HG03139 (cell line): ENCODE results near the gene CEP95.
"Not testable (repeated sequence)": the region's sequence is repeated elsewhere in the genome, so short reads cannot be mapped to it uniquely, and the experiment has no call there.

Experiments
- ATAC-seq: cut with Tn5 transposase; IDR thresholded peaks from one replicate; pipeline ENCODE4 v1.9.1; 2021; ENCODE audit not compliant: unreplicated experiment

The CEP95 gene

GRCh38 chr17:64572682-64573154, 65.9 kb downstream of the CEP95 start:
- no peak for ATAC-seq

GRCh38 chr17:64573214-64573613, 66.4 kb downstream of the CEP95 start:
- no peak for ATAC-seq

- no peak for ATAC-seq
These were observed 67.9 kb downstream of the CEP95 start for GRCh38 chr17:64574646-64575045.

DNA sequence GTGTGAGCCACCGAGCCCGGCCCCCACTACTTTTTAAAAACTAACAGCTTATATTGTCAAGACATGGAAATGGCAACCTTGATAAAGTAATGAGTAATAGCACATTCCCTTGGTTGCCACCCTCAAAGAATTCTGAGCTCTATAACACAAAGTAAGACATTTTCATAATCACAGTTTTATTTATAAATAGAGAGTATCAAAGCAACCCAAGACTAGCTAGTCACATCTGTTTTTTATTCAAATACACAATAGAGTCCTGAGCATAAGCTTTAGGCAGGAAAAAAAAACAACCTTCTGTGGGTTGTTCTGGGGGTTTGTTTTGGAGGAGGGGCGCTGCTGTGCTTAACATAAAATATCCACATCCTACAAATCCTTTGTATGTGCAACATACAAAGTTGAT, 68.7 kb downstream of the CEP95 start:
- ATAC-seq = no peak

GRCh38 chr17:64577025-64577424, 70.2 kb downstream of the CEP95 start:
- not testable (repeated sequence) for ATAC-seq

GRCh38 chr17:64579917-64580316, 73.1 kb downstream of the CEP95 start:
- ATAC-seq = no peak

- no peak for ATAC-seq
These were observed 73.9 kb downstream of the CEP95 start for GRCh38 chr17:64580384-64581315.

GRCh38 chr17:64583038-64583437, 76.3 kb downstream of the CEP95 start:
- ATAC-seq = no peak

DNA sequence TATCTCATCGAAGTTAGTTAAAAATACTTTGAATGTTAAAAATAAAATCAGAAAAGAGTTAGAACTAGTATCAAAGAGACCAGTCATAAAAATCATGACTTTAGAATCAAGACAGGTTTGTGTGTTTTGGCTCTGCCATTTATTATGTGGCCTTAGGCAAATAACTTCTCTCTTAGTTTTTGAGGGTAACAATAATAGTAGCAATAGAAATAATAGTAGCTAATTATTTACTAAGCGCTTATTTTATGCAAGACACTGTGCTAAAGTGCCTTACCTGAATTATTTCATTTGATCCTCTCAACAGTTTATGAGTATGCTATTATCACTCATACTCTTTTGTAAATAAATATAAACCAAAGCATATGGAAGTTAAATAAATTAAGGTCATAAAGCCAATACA, 78.4 kb downstream of the CEP95 start:
- no peak for ATAC-seq
